Measurements from ENCODE around the gene CYSLTR2. TPM values are rescaled to one million over a fixed set of nuclear protein-coding genes. Genes with fewer than 3 reads are reported as not detected.

CYSLTR2 gene
- 0.36 TPM for polyA plus RNA-seq (2012; ENCODE audit: low read depth, missing spikeins)

DNA sequence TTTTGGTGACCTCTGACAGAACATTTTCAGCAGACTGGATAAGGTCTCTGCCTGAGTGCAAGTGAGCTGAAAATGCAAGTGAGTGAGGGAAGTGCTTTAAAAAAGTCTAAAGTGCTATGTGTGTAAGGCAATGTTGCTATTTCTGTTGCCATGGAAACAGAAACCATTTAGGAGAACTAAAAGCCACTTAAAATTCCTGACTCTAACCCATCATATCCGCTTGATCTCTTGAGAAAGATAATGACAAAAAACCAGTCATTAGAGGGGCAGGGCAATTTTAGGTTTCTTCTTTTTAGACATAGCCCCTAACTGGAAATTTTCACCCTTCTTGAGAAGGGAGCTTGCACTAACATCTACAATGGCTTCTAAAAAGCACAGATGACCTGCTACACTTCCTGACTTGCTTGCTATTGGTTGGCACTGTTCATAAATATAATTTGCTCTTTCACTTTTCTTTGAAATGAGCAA is at the start of gene CYSLTR2:
Gene CYSLTR2, plus strand, starts transcription at position 458 of the 468 bp plus-strand sequence. CDS start 52,889 bp downstream, outside the sequence.
- DNase-seq (ENCODE audit: insufficient read length, low spot score) (no peak), FAIRE-seq (peak; percentile 83)
- TF ChIP-seq SPI1 (IDR thresholded peaks at IDR 0.05; ENCODE audit: low read depth, low read length) (0 out of 2 replicates have a peak, but pooled peaks have one; percentile 15), POLR2A (IDR thresholded peaks at IDR 0.05; ENCODE audit: low read depth, low read length) (no peak), POU2F2 (IDR thresholded peaks at IDR 0.05; ENCODE audit: low read depth, low read length) (no peak), TAF1 (IDR thresholded peaks at IDR 0.05; ENCODE audit: low read depth, low read length) (no peak)

DNA sequence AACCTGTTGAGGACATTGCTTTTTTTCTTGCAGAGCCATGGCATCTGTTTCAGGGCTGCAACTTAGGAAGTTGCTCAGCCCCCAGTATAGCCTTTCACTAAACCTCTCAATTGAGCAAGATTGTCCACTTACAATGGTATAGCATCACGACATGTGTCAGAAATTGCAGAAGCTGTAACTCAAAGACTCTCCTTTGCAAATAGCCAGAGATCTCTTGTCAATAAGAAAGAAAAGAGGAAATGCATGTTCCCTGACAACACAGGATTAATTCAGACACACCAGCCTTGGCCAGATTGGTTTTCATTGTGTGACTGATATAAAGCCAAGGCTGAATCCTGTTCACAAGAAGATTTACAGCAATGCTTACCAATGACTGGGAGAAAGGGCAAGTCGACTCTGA is 38.7 kb upstream of the CYSLTR2 start:
- DNase-seq (ENCODE audit: insufficient read length, low spot score) (no peak), FAIRE-seq (no peak)
- TF ChIP-seq POLR2A (IDR thresholded peaks at IDR 0.05; ENCODE audit: low read depth, low read length) (no peak), POLR2AphosphoS5 (IDR thresholded peaks at IDR 0.05; ENCODE audit: low read depth, low read length) (no peak), POU2F2 (IDR thresholded peaks at IDR 0.05; ENCODE audit: low read depth, low read length) (no peak), TAF1 (IDR thresholded peaks at IDR 0.05; ENCODE audit: low read depth, low read length) (no peak), PAX5 (IDR thresholded peaks at IDR 0.05; ENCODE audit: insufficient read depth, low read length, severe bottlenecking) (no peak), SPI1 (IDR thresholded peaks at IDR 0.05; ENCODE audit: low read depth, low read length) (no peak)

DNA sequence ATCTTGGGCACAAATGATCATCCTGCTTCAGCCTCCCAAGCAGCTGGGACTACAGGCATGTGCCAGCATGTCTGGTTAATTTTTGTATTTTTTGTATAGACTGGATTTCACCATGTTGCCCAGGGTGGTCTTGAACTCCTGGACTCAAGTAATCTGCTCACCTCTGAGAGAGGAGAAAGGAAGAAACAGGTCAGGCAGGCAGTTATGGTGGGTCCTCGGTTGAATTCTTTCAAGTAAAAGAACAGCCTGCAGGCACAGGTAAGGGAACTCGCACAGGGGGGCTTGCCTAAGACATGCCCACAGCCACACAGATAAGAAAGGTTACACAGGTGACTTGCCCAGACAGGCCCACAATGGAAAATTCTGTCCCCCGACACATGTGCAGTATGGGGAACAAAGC is 34.8 kb upstream of the CYSLTR2 start:
- DNase-seq (ENCODE audit: insufficient read length, low spot score): no peak
- no peak for TF ChIP-seq POLR2AphosphoS5 (IDR thresholded peaks at IDR 0.05; ENCODE audit: low read depth, low read length)
- no peak for TF ChIP-seq SPI1 (IDR thresholded peaks at IDR 0.05; ENCODE audit: low read depth, low read length)
- no peak for TF ChIP-seq PAX5 (IDR thresholded peaks at IDR 0.05; ENCODE audit: insufficient read depth, low read length, severe bottlenecking)
- no peak for TF ChIP-seq POLR2A (IDR thresholded peaks at IDR 0.05; ENCODE audit: low read depth, low read length)
- no peak for TF ChIP-seq POU2F2 (IDR thresholded peaks at IDR 0.05; ENCODE audit: low read depth, low read length)
- no peak for TF ChIP-seq TAF1 (IDR thresholded peaks at IDR 0.05; ENCODE audit: low read depth, low read length)
- no peak for FAIRE-seq

- no peak for FAIRE-seq
- TF ChIP-seq TAF1 (IDR thresholded peaks at IDR 0.05; ENCODE audit: low read depth, low read length) (no peak), SPI1 (IDR thresholded peaks at IDR 0.05; ENCODE audit: low read depth, low read length) (no peak), PAX5 (IDR thresholded peaks at IDR 0.05; ENCODE audit: insufficient read depth, low read length, severe bottlenecking) (no peak), POU2F2 (IDR thresholded peaks at IDR 0.05; ENCODE audit: low read depth, low read length) (no peak), POLR2AphosphoS5 (IDR thresholded peaks at IDR 0.05; ENCODE audit: low read depth, low read length) (no peak), POLR2A (IDR thresholded peaks at IDR 0.05; ENCODE audit: low read depth, low read length) (no peak)
- DNase-seq (ENCODE audit: insufficient read length, low spot score): no peak
Measured at GRCh38 chr13:48621056-48621455, 32.7 kb upstream of the CYSLTR2 start.

- FAIRE-seq (no peak), DNase-seq (ENCODE audit: insufficient read length, low spot score) (no peak)
- TF ChIP-seq POU2F2 (IDR thresholded peaks at IDR 0.05; ENCODE audit: low read depth, low read length) (no peak), PAX5 (IDR thresholded peaks at IDR 0.05; ENCODE audit: insufficient read depth, low read length, severe bottlenecking) (no peak), SPI1 (IDR thresholded peaks at IDR 0.05; ENCODE audit: low read depth, low read length) (no peak), TAF1 (IDR thresholded peaks at IDR 0.05; ENCODE audit: low read depth, low read length) (no peak), POLR2A (IDR thresholded peaks at IDR 0.05; ENCODE audit: low read depth, low read length) (no peak), POLR2AphosphoS5 (IDR thresholded peaks at IDR 0.05; ENCODE audit: low read depth, low read length) (no peak)
Measured at GRCh38 chr13:48624016-48624415, 29.7 kb upstream of the CYSLTR2 start.

DNA sequence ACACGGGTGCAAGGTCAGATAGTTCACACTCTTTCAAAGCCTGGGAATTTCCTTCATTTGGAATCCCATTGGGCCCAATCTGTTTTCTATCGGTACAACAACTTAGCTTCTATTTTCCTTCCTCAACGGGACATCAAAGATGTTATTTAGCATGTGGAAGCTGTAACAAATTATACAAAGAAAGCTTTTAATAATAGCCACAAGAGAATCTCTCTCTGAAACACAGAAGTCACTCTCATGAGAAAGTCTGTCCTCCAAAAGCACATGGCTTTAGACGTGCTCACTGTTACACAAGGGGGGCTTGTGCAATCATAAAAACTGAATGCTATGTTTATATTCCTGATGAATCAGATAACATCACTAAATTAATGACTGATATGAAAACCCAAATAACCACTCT is 28.9 kb upstream of the CYSLTR2 start:
- FAIRE-seq (no peak), DNase-seq (ENCODE audit: insufficient read length, low spot score) (no peak)
- TF ChIP-seq PAX5 (IDR thresholded peaks at IDR 0.05; ENCODE audit: insufficient read depth, low read length, severe bottlenecking) (no peak), POLR2A (IDR thresholded peaks at IDR 0.05; ENCODE audit: low read depth, low read length) (no peak), TAF1 (IDR thresholded peaks at IDR 0.05; ENCODE audit: low read depth, low read length) (no peak), SPI1 (IDR thresholded peaks at IDR 0.05; ENCODE audit: low read depth, low read length) (no peak), POU2F2 (IDR thresholded peaks at IDR 0.05; ENCODE audit: low read depth, low read length) (no peak), POLR2AphosphoS5 (IDR thresholded peaks at IDR 0.05; ENCODE audit: low read depth, low read length) (no peak)

GRCh38 chr13:48625413-48626076 is 28.2 kb upstream of the CYSLTR2 start:
- no peak for FAIRE-seq
- TF ChIP-seq TAF1 (IDR thresholded peaks at IDR 0.05; ENCODE audit: low read depth, low read length) (no peak), POU2F2 (IDR thresholded peaks at IDR 0.05; ENCODE audit: low read depth, low read length) (no peak), POLR2AphosphoS5 (IDR thresholded peaks at IDR 0.05; ENCODE audit: low read depth, low read length) (no peak), SPI1 (IDR thresholded peaks at IDR 0.05; ENCODE audit: low read depth, low read length) (no peak), POLR2A (IDR thresholded peaks at IDR 0.05; ENCODE audit: low read depth, low read length) (no peak), PAX5 (IDR thresholded peaks at IDR 0.05; ENCODE audit: insufficient read depth, low read length, severe bottlenecking) (no peak)
- no peak for DNase-seq (ENCODE audit: insufficient read length, low spot score)

DNA sequence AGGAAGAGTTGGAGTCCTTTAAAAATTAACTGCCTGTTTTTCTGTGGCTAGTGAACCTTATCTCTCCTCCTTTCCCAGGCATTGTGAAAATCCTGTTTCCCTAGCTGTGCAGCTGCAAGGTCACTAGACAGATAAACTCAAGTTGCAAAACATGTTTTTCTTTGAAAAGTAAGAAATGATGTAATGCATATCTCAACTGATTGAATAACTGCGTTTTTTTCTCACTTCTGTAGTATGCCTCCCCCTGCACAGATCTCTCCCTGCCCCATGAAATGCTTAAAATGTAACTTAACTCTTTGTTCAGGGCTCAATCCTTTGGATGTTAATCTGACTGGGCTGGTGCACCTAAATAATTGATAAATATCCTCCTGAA is 27.7 kb upstream of the CYSLTR2 start:
- TF ChIP-seq POLR2AphosphoS5 (IDR thresholded peaks at IDR 0.05; ENCODE audit: low read depth, low read length) (no peak), TAF1 (IDR thresholded peaks at IDR 0.05; ENCODE audit: low read depth, low read length) (no peak), POU2F2 (IDR thresholded peaks at IDR 0.05; ENCODE audit: low read depth, low read length) (no peak), SPI1 (IDR thresholded peaks at IDR 0.05; ENCODE audit: low read depth, low read length) (no peak), PAX5 (IDR thresholded peaks at IDR 0.05; ENCODE audit: insufficient read depth, low read length, severe bottlenecking) (no peak), POLR2A (IDR thresholded peaks at IDR 0.05; ENCODE audit: low read depth, low read length) (no peak)
- DNase-seq (ENCODE audit: insufficient read length, low spot score) (no peak), FAIRE-seq (no peak)

- no peak for DNase-seq (ENCODE audit: insufficient read length, low spot score)
- no peak for TF ChIP-seq POLR2AphosphoS5 (IDR thresholded peaks at IDR 0.05; ENCODE audit: low read depth, low read length)
- no peak for TF ChIP-seq PAX5 (IDR thresholded peaks at IDR 0.05; ENCODE audit: insufficient read depth, low read length, severe bottlenecking)
- no peak for TF ChIP-seq TAF1 (IDR thresholded peaks at IDR 0.05; ENCODE audit: low read depth, low read length)
- TF ChIP-seq POU2F2 (IDR thresholded peaks at IDR 0.05; ENCODE audit: low read depth, low read length): no peak
- TF ChIP-seq POLR2A (IDR thresholded peaks at IDR 0.05; ENCODE audit: low read depth, low read length): no peak
- TF ChIP-seq SPI1 (IDR thresholded peaks at IDR 0.05; ENCODE audit: low read depth, low read length): no peak
- FAIRE-seq: no peak
Measured at GRCh38 chr13:48626726-48627451, 26.8 kb upstream of the CYSLTR2 start.
